IPS DF 6.9 (cell line): Measurements from ENCODE around the gene CD52.

Experiments used
- DNase-seq: peaks from one replicate; pipeline ENCODE4 v3.0.0-alpha.2; 2013; ENCODE audit warnings: low read depth, low spot score
- H3K27ac ChIP-seq: one replicate; pipeline ENCODE4 v1.5.1; 2013; ENCODE audit warnings: low read length, control low read depth
- H3K27me3 ChIP-seq: 2 replicates; pipeline ENCODE4 v1.6.1; 2013; ENCODE audit warnings: mild to moderate bottlenecking, low read length; ENCODE audit not compliant: control insufficient read depth, insufficient read depth
- H3K36me3 ChIP-seq: 2 replicates; pipeline ENCODE4 v1.6.1; 2013; ENCODE audit warnings: low read length; ENCODE audit not compliant: control insufficient read depth, insufficient read depth
- H3K4me1 ChIP-seq: 2 replicates; pipeline ENCODE4 v1.6.1; 2013; ENCODE audit warnings: low read length; ENCODE audit not compliant: control insufficient read depth, insufficient read depth
- H3K4me3 ChIP-seq: 2 replicates; pipeline ENCODE4 v1.5.1; 2013; ENCODE audit warnings: mild to moderate bottlenecking, low read length
- H3K9me3 ChIP-seq: 2 replicates; pipeline ENCODE4 v1.6.1; 2013; ENCODE audit warnings: low read length, inconsistent platforms; ENCODE audit not compliant: control insufficient read depth, insufficient read depth
- WGBS: extraction: QIAGEN DNeasy Blood & Tissue Kit; methylation state at CpG from one replicate; pipeline ENCODE4 v1.1.7; 2013; ENCODE audit warnings: mixed read lengths, missing lambda C conversion rate; ENCODE audit not compliant: insufficient read length, insufficient coverage; 5-methylcytosine and 5-hydroxymethylcytosine counted together

The CD52 gene

GRCh38 chr1:26317612-26318337 lies at the start of gene CD52:
CD52 (plus strand) TSS chr1:26317958; CDS start chr1:26318018, 60 bp downstream.
- DNase-seq, result no peak
- 0 out of 2 replicates have a peak, but pooled peaks cover 2% of the 10 kb centered on the region for H3K36me3 ChIP-seq
- no peaks in the 10 kb centered on the region for H3K9me3 ChIP-seq
- no peak within 1 kb of the TSS for H3K4me3 ChIP-seq
- H3K4me1 ChIP-seq, result peaks cover 3% of the 10 kb centered on the region; the same call in 1 of the 2 replicates
- H3K27ac ChIP-seq, result no peak within 1 kb of the TSS
- no CpG with 5 or more reads among the region's 12 CpGs for WGBS
- no peaks in the 10 kb centered on the region for H3K27me3 ChIP-seq

GRCh38 chr1:26268290-26269197 lies 49.2 kb upstream of the CD52 start:
- Histone ChIP-seq H3K4me1 (no peaks in the 10 kb centered on the region), H3K36me3 (peaks cover 24% of the 10 kb centered on the region), H3K27me3 (no peaks in the 10 kb centered on the region), H3K27ac (no peak overlapping the region), H3K4me3 (no peak overlapping the region), H3K9me3 (no peaks in the 10 kb centered on the region; the same call in 1 of the 2 replicates)
- no peak for DNase-seq
- no CpG with 5 or more reads among the region's 9 CpGs for WGBS

- no peaks in the 10 kb centered on the region; the same call in 1 of the 2 replicates for H3K9me3 ChIP-seq
- DNase-seq, result no peak
- peaks cover 24% of the 10 kb centered on the region for H3K36me3 ChIP-seq
- H3K27me3 ChIP-seq, result no peaks in the 10 kb centered on the region
- H3K4me3 ChIP-seq, result no peak overlapping the region
- H3K4me1 ChIP-seq, result no peaks in the 10 kb centered on the region
- no peak overlapping the region for H3K27ac ChIP-seq
- no CpG with 5 or more reads among the region's 4 CpGs for WGBS
These were observed 48.6 kb upstream of the CD52 start for GRCh38 chr1:26269198-26269550.

- Histone ChIP-seq H3K4me3 (no peak overlapping the region), H3K36me3 (peaks cover 26% of the 10 kb centered on the region), H3K4me1 (no peaks in the 10 kb centered on the region; the same call in none of the 2 replicates), H3K27me3 (no peaks in the 10 kb centered on the region), H3K27ac (no peak overlapping the region), H3K9me3 (no peaks in the 10 kb centered on the region)
- no CpG with 5 or more reads among the region's 11 CpGs for WGBS
- DNase-seq, result no peak
These were observed 42.8 kb upstream of the CD52 start for GRCh38 chr1:26274801-26275425.

- no peak overlapping the region for H3K4me3 ChIP-seq
- H3K4me1 ChIP-seq, result no peaks in the 10 kb centered on the region; the same call in none of the 2 replicates
- no peak overlapping the region for H3K27ac ChIP-seq
- no peaks in the 10 kb centered on the region for H3K27me3 ChIP-seq
- peak; percentile 92 for DNase-seq
- no CpG with 5 or more reads among the region's 3 CpGs for WGBS
- H3K9me3 ChIP-seq, result no peaks in the 10 kb centered on the region
- H3K36me3 ChIP-seq, result peaks cover 24% of the 10 kb centered on the region
These were observed 42.0 kb upstream of the CD52 start for GRCh38 chr1:26275580-26276431.

GRCh38 chr1:26276432-26276838 lies 41.3 kb upstream of the CD52 start:
- H3K4me3 ChIP-seq, result no peak overlapping the region
- no peaks in the 10 kb centered on the region for H3K27me3 ChIP-seq
- peaks cover 3% of the 10 kb centered on the region for H3K4me1 ChIP-seq
- peaks cover 22% of the 10 kb centered on the region; the same call in 1 of the 2 replicates for H3K36me3 ChIP-seq
- H3K9me3 ChIP-seq, result no peaks in the 10 kb centered on the region
- no peak for DNase-seq
- H3K27ac ChIP-seq, result no peak overlapping the region
- WGBS, result no CpG with 5 or more reads among the region's 2 CpGs

- Histone ChIP-seq H3K36me3 (peaks cover 16% of the 10 kb centered on the region; the same call in 1 of the 2 replicates), H3K9me3 (no peaks in the 10 kb centered on the region), H3K4me3 (no peak overlapping the region), H3K4me1 (peaks cover 7% of the 10 kb centered on the region), H3K27me3 (no peaks in the 10 kb centered on the region), H3K27ac (no peak overlapping the region)
- WGBS, result no CpG with 5 or more reads among the region's 3 CpGs
- no peak for DNase-seq
These were observed 40.5 kb upstream of the CD52 start for GRCh38 chr1:26277261-26277661.

GRCh38 chr1:26277719-26278118 lies 40.0 kb upstream of the CD52 start:
- peaks cover 16% of the 10 kb centered on the region; the same call in 1 of the 2 replicates for H3K36me3 ChIP-seq

GRCh38 chr1:26278303-26278702 lies 39.5 kb upstream of the CD52 start:
- peaks cover 13% of the 10 kb centered on the region for H3K4me1 ChIP-seq
- WGBS, result no CpG with 5 or more reads among the region's 4 CpGs
- H3K27ac ChIP-seq, result no peak overlapping the region
- DNase-seq, result no peak
- no peaks in the 10 kb centered on the region for H3K9me3 ChIP-seq
- no peak overlapping the region for H3K4me3 ChIP-seq
- H3K36me3 ChIP-seq, result peaks cover 16% of the 10 kb centered on the region; the same call in 1 of the 2 replicates
- H3K27me3 ChIP-seq, result no peaks in the 10 kb centered on the region

More at GRCh38 chr1:26277719-26278118, 40.0 kb upstream of the CD52 start:
- no peak for DNase-seq
- Histone ChIP-seq H3K27me3 (no peaks in the 10 kb centered on the region), H3K27ac (no peak overlapping the region), H3K9me3 (no peaks in the 10 kb centered on the region), H3K4me3 (no peak overlapping the region), H3K4me1 (peaks cover 12% of the 10 kb centered on the region)
- WGBS, result no CpG with 5 or more reads among the region's 1 CpG
